HG03575 (cell line): ENCODE results near the gene CPNE2.
"Not testable (repeated sequence)": the region's sequence is repeated elsewhere in the genome, so short reads cannot be mapped to it uniquely, and the experiment has no call there.

Experiments used
- ATAC-seq: cut with Tn5 transposase; IDR thresholded peaks from one replicate; pipeline ENCODE4 v1.9.1; 2021; ENCODE audit not compliant: unreplicated experiment, insufficient number of reproducible peaks, low FRiP score; ENCODE audit errors: extremely low read depth

The CPNE2 gene

DNA sequence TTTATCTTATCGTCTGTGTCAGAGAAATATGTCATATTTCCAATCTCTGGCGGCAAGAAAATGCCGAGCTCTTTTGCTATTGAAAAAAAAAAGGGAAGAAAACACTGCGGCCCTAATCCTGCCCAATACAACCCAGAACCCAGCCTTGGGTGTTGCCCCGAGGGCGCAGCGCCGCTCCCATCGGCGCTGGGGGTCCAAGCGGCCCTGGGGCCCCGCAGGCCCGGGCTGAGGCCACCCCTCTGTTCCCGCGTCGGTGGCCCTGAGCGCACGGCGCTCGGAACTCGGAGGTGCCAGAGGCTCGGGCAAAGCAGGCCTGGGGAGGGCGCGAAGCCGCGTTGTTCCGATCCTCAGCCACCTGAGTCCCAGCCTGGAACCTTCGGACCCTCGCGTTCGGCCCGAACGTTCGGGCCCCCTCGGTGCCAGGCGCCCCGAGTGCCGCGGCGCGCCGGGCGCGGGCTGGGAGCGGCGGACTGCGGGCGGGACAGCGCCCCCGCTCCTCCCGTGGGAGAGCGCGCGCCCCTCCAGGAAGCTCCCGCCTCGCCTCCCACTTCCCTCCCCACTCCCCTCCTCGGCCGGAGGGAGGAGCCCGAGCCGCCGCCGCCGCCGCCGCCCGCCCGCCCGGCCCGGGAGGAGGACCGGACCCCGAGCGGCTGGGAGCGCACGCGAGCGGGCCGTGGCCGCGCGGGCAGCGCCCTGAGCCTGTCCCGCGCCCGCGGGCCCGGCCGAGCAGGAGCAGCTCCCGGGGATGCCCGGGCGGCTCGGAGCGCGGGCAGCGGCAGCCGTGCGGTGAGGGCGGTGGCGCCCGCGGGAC lies at the start of gene CPNE2:
CPNE2 (plus strand) TSS at position 609 of the 811 bp plus-strand sequence. CDS start 18,160 bp downstream, outside the sequence.
- ATAC-seq, result no peak

DNA sequence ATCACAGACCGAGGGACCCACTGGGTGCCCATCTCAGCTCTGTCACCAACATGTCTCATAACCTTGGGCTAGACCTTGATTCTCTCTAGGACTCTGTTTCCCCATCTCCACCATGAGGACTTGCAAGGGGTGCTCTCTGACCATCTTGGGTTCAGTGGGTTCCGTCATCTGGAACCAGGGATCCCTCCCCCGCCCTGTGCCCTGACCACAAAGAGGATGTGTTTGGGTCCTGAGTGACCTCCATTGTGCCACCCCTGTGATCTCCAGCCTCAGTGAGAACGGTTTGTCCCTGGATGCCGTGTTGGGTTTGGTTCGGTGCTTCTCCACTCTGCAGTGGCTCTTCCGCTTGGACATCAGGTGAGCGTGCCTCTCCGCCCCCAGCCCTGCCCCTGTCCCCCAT lies 49.1 kb upstream of the CPNE2 start:
- ATAC-seq, result no peak

DNA sequence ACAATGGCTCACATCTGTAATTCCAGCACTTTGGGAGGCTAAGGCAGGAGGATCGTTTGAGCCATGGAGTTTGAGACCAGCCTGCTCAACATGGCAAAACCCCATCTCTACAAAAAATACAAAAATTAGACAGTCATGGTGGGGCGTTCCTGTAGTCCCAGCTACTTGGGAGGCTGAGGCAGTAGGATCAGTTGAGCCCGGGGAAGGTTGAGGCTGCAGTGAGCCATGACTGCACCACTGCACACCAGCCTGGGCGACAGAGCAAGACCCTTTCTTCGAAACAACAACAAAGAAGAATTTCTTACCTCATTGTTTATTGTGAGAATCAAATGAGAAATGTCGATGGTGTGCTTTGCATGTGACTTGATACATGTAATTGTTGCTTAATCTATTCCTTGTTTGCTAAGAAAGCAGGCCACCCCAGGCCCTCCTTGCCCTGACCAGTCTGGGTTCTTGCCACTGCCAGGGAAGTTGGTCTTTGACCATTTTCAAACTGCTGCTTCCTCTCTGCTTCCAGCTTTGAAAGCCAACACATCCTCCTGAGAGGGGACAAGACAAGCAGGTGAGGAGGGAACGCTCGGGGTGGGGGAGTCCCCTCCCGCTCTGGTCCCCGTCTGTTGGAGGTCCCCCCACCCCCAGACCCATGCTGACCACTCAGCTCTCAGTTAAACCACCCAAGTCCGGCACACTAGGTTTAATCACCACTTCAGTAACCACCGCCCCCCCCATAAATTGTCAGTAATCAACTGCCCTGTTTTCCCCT lies 47.3 kb upstream of the CPNE2 start:
- ATAC-seq, result no peak

DNA sequence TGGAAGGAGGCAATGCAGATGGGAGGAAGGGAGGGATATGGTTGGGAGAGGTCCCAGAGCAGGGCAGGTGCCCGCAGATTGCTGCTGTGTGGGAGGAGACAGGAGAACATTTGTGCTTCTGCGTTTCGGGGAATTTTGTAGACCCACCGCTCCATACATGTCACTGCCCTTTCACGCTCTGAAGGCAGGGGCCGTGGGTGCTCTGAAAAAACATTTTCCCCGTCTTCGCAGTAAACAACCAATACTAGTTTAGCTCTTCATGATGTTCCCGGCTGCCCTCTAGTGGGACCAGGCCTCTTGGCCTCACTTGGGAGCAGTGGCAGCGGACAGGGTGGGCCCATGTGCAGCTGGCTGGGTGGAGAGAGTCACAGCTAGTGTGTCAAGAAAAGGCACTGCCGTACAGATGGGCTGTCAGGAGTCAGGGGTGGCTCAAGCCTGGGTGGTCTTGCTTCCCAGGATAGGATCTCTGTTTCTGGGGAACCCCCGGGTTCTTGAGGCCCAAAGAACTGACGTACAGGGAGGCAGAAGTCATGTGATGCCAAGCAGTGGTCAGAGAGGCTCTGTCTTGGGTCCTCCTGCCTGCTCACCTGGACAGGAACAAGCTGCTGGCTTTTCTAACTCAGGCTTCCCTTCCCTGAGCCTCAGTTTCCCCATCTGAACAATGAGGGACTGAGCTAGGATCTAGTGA lies 46.5 kb upstream of the CPNE2 start:
- ATAC-seq, result no peak

DNA sequence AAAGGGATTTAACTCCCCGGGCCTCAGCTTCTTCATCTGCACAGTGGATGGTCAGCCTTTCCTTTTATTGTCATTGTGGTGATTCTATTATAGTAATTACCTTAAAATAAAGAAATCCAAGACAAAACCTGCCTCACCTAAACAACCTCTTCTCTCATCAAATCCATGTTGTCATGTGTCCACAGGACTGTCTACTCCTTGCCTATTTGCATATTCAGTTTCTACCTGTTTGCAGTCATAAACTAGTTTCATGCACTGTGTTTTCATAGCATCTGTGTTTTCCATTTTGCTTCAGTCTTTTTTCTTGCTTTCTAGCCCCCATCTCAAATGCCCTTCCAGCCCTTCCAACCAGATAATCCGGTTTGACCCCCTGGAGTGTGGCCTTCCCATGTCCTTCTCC lies 44.3 kb upstream of the CPNE2 start:
- no peak for ATAC-seq

DNA sequence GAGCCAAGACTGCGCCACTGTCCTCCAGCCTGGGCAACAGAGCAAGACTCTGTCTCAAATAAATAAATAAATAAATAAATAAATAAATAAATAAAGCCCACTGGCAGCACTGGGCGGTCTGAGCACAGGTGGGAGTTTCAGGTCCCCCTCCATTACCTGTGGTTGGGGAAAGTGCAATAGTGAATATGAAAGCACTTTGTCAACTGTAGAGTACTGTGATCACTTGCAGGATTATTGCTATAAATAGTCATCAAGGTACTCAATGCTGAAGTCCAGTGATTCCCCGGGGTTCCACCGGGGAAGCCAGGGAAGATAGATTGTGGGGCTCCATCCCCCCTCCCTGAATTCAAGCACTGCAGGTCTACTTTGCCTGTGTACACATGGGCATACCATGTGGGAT lies 42.7 kb upstream of the CPNE2 start:
- peak; percentile 76 for ATAC-seq

DNA sequence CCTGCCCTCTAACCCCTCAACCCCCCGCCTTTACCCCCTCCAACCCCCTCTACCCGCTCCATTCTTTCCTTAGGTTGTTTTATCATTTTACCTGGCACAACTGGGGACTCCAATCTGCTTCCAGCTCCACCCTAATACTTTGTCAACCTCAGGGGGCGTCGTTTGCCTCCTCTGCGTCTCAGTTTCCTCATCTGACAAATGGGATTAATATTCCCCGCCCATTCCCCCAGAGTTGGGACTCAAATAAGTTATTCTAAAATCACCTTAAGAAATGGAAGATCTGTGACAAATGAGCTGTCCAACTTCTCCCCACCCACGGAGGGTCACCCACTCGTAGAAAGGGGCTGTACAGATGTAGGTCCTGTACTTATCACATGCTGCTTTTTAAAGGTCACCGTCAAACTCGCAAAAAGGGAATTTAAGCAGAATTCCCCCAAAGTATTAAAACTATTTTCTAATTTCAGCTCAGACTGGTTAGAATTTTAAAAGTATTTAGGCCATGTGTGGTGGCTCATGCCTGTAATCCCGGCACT lies 40.6 kb upstream of the CPNE2 start:
- no peak for ATAC-seq

DNA sequence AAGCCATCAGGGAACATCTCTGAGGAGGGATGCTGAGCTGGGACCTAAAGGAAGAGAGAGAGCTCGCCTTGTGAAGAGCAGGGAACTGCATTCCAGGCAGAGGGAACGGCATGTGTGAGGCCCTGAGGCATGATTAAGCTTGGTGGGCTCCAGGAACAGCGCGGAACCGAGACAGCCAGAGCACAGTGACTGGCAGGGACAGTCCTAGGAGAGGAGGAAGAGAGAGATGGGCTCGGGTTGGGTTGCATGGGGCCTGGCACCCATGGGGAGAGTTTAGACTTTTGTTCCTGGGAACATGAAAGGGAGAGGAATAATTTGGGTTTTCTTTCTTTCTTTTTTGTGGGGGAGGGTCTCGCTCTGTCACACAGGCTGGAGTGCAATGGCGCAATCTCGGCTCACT lies 39.2 kb upstream of the CPNE2 start:
- no peak for ATAC-seq

DNA sequence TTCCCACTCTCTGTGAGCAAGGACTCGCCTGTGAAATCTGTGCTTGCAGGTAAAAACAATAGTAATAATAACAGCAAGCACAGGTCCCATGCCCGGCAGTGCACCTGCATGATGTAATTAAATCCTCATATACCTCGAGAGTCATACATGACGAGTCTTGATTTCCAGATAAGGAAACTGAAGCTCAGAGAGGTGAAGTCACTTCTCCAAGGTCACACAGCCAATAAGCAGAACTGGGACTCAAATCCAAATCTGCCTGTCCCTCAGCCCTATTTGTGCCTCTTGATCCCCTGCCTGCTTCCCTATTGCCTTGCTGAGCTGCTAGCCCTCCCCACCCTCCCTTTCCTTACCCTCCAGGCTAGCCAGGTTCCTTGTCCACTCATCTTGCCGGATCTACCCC lies 38.0 kb upstream of the CPNE2 start:
- ATAC-seq, result no peak

DNA sequence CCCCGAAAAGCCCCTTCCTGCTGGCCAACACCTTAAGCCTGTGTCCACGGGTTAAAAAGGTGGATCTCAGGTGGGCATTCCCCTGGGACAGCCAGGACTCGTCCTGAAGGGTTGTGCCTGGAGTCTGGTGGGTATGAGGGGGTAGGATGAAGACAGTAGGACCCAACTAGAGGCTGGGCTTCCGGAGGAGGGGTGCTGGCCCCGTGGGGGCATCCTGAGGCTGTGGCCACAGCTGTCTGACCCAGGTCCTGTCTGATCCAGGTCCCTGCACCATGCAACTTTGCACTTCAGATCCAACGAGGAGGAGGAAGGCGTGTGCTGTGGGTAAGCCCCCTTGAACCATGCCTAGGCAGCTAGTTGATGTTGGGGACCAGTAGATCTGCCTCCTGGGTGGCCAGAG lies 37.6 kb upstream of the CPNE2 start:
- ATAC-seq, result no peak

DNA sequence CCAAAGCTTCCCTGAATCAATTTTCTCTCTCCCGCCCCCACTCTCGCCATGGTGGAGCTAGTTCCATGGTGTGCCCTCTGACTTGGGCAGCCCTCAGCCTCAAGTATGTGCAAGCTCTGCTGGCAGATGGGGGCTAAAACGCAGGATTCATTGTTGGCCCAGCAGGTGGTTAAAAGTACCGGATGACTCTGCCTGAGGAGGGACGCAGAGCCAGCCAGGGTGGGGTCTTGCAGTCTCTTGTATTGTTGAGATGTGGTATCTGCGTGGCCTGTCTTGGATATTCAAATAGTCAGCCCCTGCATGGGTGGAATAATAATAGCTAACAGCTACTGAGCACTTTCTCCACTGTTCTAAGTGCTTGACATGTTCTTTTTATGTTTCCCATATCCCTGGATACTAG lies 36.7 kb upstream of the CPNE2 start:
- ATAC-seq, result no peak

DNA sequence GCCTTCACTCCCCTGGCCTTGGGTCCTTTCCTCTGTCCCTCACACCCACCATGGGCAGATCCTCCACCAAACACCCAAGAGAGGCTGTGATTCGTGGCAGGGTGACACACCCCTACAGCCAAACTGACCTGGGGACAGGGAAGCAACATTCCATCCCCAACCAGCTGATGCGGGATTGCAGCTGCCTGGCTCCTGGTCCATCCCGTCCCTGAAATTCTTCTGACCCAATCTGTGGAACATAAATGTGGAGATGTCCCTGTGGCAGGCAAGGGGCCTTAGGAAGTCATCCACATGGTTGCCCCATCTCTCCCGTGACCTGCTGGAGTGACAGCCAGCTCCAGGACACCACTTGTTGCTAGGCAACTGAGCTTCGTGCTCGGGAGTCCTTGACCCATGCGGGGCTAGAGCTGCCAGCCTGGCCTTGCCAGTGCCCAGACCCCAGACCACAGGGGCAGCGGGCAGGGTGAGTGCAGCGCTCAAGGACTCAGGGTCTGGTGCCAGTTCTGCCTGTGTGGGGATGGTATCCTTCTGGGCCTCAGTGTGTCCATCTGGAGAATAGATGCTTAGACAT lies 34.0 kb upstream of the CPNE2 start:
- no peak for ATAC-seq

DNA sequence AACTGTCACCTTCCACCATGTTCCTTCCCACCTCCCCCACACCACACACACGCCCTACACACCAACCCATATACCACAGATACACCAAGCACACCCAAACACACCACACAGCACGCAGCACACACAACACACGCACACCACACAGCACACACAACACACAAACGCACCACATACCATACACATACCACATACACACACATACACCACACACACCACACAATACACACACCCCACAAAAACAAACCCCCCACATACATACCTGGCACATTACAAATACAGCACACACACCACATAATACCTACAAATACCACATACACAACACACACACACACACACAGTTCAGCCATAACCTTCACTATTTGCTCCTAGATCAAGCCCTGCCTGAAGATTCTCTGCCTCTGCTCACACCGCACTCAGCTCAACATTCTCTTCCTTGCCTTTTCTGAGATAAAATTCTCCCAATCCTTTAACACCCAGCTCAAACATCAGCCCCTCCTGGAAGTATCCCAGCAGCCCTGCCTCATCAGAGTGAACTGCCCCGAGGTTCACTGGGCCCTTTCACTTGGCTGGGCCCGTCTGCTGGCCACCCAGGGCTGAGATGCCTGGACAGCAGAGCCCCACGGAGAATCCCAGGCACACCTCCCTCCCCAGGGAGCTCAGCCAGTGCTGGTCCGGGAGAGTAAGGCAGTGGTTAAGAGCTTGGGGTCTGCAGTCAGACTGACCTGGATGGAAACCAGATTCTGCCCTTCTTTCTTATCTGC lies 31.9 kb upstream of the CPNE2 start:
- no peak for ATAC-seq

DNA sequence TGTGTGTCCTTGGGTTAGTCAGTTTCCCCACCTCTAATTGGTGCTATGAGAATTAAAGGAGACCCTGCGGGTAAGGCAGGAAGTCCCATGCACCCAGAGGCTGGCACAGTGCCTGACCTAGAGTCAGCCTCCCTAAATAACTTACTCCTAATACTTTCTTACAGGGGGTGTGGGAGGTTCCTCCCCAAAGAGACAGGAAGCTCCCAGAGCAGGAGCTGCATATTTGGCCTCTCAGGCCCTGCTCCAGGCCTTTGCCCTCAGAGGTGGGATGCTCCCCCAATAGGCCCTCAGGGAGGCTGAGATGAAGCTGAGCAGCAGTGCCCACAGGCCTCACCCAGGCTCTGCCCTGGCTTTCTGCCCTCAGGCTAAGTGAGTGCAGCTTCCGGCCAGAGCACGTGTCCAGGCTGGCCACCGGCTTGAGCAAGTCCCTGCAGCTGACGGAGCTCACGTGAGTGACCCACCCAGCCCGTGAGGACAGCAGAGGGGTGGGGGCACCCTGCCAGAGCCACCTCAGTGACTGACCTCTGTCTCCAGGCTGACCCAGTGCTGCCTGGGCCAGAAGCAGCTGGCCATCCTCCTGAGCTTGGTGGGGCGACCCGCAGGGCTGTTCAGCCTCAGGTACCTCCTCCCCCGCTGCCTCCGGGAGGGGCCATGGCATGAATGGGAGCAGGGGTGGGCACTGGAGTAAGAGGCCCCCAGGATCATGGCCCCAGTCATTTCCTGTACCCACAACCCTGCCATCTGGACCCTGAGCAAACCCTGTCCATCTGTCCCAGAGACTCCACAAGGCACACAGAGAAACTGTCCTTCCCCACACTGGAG lies 31.1 kb upstream of the CPNE2 start:
- no peak for ATAC-seq

DNA sequence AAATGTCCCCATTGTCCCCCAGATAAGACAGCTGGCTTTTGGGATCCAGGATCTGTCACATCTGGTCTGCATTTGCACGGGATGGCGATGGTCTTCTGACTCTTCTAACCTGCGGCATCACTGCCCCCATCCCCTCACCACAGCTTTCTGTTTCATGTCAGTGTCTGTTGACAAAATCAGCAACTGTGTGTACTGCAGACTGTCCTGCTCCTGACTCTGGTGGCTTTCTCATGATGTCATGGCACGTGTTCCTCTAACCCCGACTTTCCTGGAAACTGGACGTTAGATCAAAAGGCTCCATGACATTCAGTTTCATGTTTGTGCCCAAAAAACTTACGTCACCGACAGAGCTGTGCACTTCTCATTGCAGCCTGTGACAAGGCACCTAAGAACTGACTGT lies 30.1 kb upstream of the CPNE2 start:
- no peak for ATAC-seq

DNA sequence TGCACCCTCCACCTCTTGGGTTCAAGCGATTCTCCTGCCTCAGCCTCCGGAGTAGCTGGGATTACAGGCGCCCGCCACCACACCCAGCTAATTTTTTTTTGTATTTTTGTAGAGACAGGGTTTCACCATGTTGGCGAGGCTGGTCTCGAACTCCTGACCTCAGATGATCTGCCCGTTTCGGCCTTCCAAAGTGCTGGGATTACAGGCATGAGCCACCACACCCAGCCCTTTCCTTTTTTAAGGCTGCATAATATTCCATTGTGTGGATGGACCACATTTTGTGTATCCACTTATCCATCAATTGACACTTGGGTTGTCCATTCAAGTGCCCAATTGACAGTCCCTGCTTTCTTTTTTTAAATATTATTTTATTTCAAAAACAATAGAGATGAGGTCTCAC lies 29.2 kb upstream of the CPNE2 start:
- ATAC-seq, result not testable (repeated sequence)

DNA sequence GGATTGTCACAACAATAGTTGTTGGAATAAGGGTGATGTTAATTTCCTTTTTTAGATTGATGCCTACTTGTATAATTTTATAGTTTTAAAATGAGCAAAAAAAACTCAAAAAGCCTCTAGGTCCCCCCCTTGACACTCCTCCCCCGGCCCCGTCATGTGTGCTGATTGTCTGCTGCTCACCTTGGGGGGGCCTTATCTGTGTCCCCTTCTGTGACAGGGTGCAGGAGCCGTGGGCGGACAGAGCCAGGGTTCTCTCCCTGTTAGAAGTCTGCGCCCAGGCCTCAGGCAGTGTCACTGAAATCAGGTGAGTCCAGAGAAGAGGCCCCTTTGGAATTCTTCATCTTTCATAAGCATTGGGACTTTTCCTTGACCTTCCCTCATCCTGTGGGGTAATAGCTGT lies 27.4 kb upstream of the CPNE2 start:
- no peak for ATAC-seq

DNA sequence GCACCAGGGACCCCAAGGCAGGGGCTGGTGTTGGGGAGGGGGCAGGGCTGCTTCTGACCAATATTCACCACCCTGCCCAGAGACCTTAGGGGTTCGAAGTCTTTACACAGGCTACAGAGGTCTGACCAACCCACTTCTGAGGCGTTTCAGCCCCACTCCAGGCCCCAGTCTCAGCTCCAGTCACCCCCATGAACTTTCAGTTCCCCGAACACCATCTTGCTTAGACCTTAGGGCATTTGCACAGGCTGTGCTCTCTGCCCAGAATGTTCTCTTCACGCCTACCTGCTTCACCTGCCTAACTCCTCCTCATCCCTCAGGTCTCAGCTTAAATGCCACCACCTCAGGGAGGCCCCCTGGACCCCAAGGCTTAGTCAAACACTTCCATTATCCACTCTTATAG lies 25.8 kb upstream of the CPNE2 start:
- ATAC-seq, result no peak
